CD4-positive, CD25-positive, alpha-beta regulatory T cell (primary cell): Measurements from ENCODE around the gene ANKRD62. TPM values are rescaled to one million over a fixed set of nuclear protein-coding genes. Genes with fewer than 3 reads are reported as not detected.

Experiments used
- ATAC-seq, 2 donors: fragments of 150-1000 bp; cut with Tn5 transposase; one replicate each; pipeline ENCODE4 v1.10.0; 2021; ENCODE audit warnings: low read depth in 2 of 2, moderate number of reproducible peaks in 2 of 2, moderate library complexity in 1 of 2
- DNase-seq, 3 donors: peaks; one replicate each; pipeline versions ENCODE4 v3.0.0 to v3.0.0-alpha.2; 2012 to 2022; ENCODE audit warnings: mixed read lengths in 1 of 3
- H3K27ac ChIP-seq: one replicate; pipeline ENCODE4 v1.7.0; 2013; ENCODE audit warnings: mild to moderate bottlenecking, low read length; ENCODE audit not compliant: insufficient read depth, poor library complexity, severe bottlenecking
- H3K27me3 ChIP-seq: one replicate; pipeline ENCODE4 v1.7.0; 2013; ENCODE audit warnings: low read length; ENCODE audit not compliant: control insufficient read depth, insufficient read depth
- H3K36me3 ChIP-seq: one replicate; pipeline ENCODE4 v1.7.0; 2013; ENCODE audit warnings: mild to moderate bottlenecking, low read length, moderate library complexity; ENCODE audit not compliant: control insufficient read depth, insufficient read depth
- H3K4me1 ChIP-seq: 2 replicates; pipeline ENCODE4 v1.7.0; 2013; ENCODE audit warnings: mild to moderate bottlenecking, low read length; ENCODE audit not compliant: insufficient read depth, control insufficient read depth, poor library complexity, severe bottlenecking
- H3K4me3 ChIP-seq: one replicate; pipeline ENCODE4 v1.7.0; 2013; ENCODE audit warnings: low read depth, mild to moderate bottlenecking, low read length, moderate library complexity
- H3K9me3 ChIP-seq, 2 experiments: 1 replicate in 1 of 2; 2 replicates in 1 of 2; pipeline ENCODE4 v1.7.0; 2013; ENCODE audit warnings: low read length in 2 of 2, mild to moderate bottlenecking in 1 of 2, moderate library complexity in 1 of 2; ENCODE audit not compliant: control insufficient read depth in 2 of 2
- H3K27ac Mint-ChIP-seq, 3 donors: one replicate each; pipeline ENCODE4 v1.8.0; 2020 to 2022; ENCODE audit warnings: mild to moderate bottlenecking in 3 of 3, mixed read lengths in 3 of 3, moderate library complexity in 2 of 3
- H3K27me3 Mint-ChIP-seq: one replicate; pipeline ENCODE4 v1.8.0; 2022; ENCODE audit warnings: mild to moderate bottlenecking, mixed read lengths
- H3K36me3 Mint-ChIP-seq: one replicate; pipeline ENCODE4 v1.8.0; 2020; ENCODE audit warnings: mixed read lengths
- H3K4me1 Mint-ChIP-seq, 4 donors: one replicate each; pipeline ENCODE4 v1.8.0; 2020 to 2022; ENCODE audit warnings: mixed read lengths in 4 of 4, mild to moderate bottlenecking in 1 of 4
- H3K4me3 Mint-ChIP-seq, 4 donors: one replicate each; pipeline ENCODE4 v1.8.0; 2020 to 2022; ENCODE audit warnings: mild to moderate bottlenecking in 4 of 4, mixed read lengths in 4 of 4, moderate library complexity in 3 of 4
- H3K9me3 Mint-ChIP-seq, 7 donors: one replicate each; pipeline ENCODE4 v1.8.0; 2020 to 2022; ENCODE audit warnings: mixed read lengths in 7 of 7, mild to moderate bottlenecking in 3 of 7, moderate library complexity in 2 of 7
- polyA plus RNA-seq, 4 donors: library from polyadenylated mRNA; unstranded; fragments of 300-500 nt; fragmentation: Illumina TruSeq; gene quantifications; one replicate each; pipeline ENCODE4 v1.2.3, GENCODE V29; 2021
- total RNA-seq: library from RNA; stranded (reverse); gene quantifications from one replicate; pipeline ENCODE4 v1.2.3, GENCODE V29; 2022

ANKRD62 gene
- total and polyA plus RNA-seq, 5 donors from 2014 or later: not detected

DNA sequence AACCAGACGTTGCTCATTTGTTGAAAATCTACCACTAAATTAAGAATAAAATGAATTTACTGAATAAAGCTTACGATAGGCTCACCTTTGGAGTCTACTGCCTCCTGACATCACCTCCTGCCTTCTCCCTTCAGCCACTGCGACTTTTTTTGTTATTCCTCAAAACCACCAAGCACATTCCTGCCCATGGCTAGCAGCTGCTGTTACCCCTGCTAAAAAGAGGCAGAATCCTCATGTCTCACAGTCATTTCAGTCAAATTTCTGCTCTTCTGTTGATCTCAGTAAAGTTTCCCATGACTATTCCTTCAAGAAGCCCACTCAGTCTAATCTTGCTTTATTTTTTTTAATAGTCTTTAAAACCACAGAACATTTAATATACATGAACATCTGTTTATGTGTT is 40.8 kb upstream of the ANKRD62 start:
- H3K4me1 ChIP-seq: no peaks in the 10 kb centered on the region
- peaks cover 6% of the 10 kb centered on the region for H3K27me3 ChIP-seq
- H3K4me3 ChIP-seq: no peak overlapping the region
- DNase-seq: no peak
- ATAC-seq: no peak
- Mint-ChIP-seq H3K4me1 (no peaks in the 10 kb centered on the region), H3K27me3 (peaks cover 22% of the 10 kb centered on the region), H3K4me3 (no peak overlapping the region), H3K27ac (no peak overlapping the region), H3K9me3 (no peaks in the 10 kb centered on the region), H3K36me3 (no peaks in the 10 kb centered on the region)
- no peaks in the 10 kb centered on the region for H3K36me3 ChIP-seq
- no peak overlapping the region for H3K27ac ChIP-seq
- no peaks in the 10 kb centered on the region for H3K9me3 ChIP-seq

DNA sequence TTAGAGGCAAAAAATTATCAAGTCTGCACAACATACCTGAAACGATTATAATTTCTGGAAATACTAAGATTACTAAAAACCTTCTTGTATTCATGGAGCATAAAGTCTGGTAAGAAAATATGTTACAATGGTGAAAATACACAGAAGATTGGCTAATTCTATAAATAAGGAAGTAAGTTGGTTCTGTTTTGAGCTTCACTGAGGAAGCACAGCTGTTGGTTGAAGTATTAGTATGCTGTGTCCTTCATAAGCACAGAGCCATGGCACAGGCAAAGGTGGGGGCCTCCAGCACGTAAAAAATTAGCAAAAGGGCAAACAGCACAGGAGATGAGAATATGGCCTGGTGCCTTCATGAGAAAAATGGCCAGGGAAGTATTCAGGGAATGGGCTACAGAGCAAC is 40.4 kb upstream of the ANKRD62 start:
- ATAC-seq (no peak), DNase-seq (no peak)
- Mint-ChIP-seq H3K4me3 (no peak overlapping the region), H3K27me3 (peaks cover 22% of the 10 kb centered on the region), H3K9me3 (no peaks in the 10 kb centered on the region), H3K4me1 (no peaks in the 10 kb centered on the region), H3K27ac (no peak overlapping the region), H3K36me3 (no peaks in the 10 kb centered on the region)
- H3K4me3 ChIP-seq: no peak overlapping the region
- peaks cover 6% of the 10 kb centered on the region for H3K27me3 ChIP-seq
- no peaks in the 10 kb centered on the region for H3K9me3 ChIP-seq
- no peak overlapping the region for H3K27ac ChIP-seq
- no peaks in the 10 kb centered on the region for H3K36me3 ChIP-seq
- H3K4me1 ChIP-seq: no peaks in the 10 kb centered on the region

DNA sequence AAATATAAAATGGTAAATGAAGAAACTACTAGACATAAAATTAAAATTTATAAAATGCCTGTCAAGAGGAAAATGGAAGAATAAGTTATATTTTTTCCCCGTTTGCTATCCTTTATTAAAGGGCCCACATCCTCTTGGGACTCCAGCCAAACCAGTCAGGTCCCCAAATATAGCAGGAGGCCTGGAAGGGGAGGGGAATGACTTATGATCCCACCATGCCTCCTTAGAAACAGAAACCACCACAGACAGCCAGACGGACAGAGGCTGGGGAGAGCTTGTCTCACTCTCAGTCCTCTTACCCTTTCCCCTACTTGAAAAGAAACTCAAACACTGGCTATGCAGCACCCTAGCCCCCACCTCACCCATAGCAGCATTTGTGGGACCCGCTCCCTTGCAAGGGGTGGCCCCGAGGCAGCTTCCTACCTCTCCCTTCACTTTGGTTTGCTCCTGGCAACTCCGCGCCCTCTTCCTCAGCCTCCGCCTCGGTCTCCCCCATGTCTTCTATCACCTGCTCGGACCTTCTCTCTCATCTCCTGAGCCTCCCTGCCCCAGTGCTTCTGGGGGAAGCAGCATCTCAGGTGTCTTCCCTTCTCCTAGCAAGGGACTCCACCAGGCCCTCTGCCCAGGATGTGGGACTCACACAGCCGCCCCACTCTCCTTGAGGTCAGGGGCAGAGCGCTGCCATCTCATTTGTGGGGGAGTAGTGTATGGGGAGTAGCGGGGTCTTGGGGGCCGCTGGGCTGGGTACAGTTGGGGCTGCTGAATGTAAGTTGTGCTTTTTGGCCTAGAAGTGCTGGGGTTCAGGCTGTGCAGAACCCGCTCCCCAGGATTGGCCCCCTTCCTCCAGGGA is 37.4 kb upstream of the ANKRD62 start:
- Histone ChIP-seq H3K36me3 (no peaks in the 10 kb centered on the region), H3K27me3 (peaks cover 6% of the 10 kb centered on the region), H3K4me1 (no peaks in the 10 kb centered on the region), H3K27ac (no peak overlapping the region), H3K4me3 (no peak overlapping the region), H3K9me3 (no peaks in the 10 kb centered on the region)
- H3K4me3 Mint-ChIP-seq: no peak overlapping the region
- H3K27ac Mint-ChIP-seq: no peak overlapping the region
- H3K36me3 Mint-ChIP-seq: no peaks in the 10 kb centered on the region
- ATAC-seq: no peak
- DNase-seq: no peak
- H3K27me3 Mint-ChIP-seq: peaks cover 16% of the 10 kb centered on the region
- no peaks in the 10 kb centered on the region for H3K4me1 Mint-ChIP-seq
- H3K9me3 Mint-ChIP-seq: no peaks in the 10 kb centered on the region

DNA sequence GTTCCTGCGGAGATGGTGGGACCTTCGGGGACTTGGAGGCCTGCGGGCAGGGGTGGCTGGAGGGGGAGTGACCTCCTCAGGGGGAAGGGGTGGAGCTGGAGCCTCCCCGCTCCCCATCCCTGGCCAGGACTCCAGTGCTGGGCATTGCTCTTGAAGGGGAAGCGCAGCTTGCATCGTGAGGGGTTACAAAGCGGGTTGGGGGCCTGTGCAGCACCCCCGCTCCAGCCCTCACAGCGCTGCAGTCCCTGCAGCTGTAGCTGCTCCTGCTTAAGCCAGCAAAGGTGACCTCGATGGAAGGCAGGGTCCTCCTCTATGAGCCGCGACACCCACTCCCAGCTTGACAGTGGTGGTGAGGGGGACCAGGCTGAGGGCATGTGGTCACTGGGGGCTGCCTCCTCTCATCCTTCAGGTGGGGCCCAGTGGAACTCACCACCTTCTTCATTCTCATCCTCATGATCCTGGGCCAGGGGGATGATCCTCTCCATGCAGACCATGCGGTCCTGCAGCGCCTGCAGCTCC is 36.7 kb upstream of the ANKRD62 start:
- Mint-ChIP-seq H3K4me1 (no peaks in the 10 kb centered on the region), H3K27ac (no peak overlapping the region), H3K4me3 (no peak overlapping the region), H3K9me3 (no peaks in the 10 kb centered on the region), H3K36me3 (no peaks in the 10 kb centered on the region), H3K27me3 (peaks cover 16% of the 10 kb centered on the region)
- no peak for ATAC-seq
- Histone ChIP-seq H3K4me1 (no peaks in the 10 kb centered on the region), H3K27me3 (peaks cover 6% of the 10 kb centered on the region), H3K27ac (no peak overlapping the region), H3K9me3 (no peaks in the 10 kb centered on the region), H3K4me3 (no peak overlapping the region), H3K36me3 (no peaks in the 10 kb centered on the region)
- no peak for DNase-seq

DNA sequence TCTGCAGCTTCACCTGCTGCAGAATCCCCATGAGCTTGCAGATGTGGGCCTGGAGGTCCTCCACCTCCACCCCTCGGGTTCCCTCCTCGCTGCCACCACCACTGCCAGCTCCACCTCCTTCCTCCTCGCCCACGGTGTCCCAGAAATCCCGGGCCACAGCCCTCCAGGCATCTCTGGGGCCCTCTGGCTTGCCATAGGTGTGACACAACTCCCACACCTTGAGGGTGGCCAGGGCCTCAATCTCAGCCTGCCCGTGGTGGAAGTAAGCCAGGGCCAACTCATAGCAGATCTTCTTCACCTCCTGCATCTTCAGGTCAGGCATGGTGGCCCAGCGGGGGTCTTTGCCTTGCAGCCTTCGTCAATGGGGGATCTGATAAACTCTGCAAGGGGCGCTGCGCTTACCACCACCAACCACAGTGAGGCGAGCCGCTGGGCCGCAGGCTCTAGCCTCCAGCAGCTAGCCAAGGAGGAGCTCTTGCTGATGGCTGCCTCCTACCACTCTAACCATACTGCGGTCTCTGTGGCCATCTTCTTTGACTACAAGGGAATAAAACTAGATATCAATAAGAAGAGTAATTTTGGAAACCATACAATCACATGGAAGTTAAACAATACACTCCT is 36.1 kb upstream of the ANKRD62 start:
- no peak for ATAC-seq
- H3K27me3 Mint-ChIP-seq: peaks cover 13% of the 10 kb centered on the region
- H3K27ac Mint-ChIP-seq: no peak overlapping the region
- H3K4me1 ChIP-seq: no peaks in the 10 kb centered on the region
- H3K27ac ChIP-seq: no peak overlapping the region
- peaks cover 6% of the 10 kb centered on the region for H3K27me3 ChIP-seq
- no peaks in the 10 kb centered on the region for H3K36me3 ChIP-seq
- no peak for DNase-seq
- no peak overlapping the region for H3K4me3 Mint-ChIP-seq
- no peaks in the 10 kb centered on the region for H3K9me3 Mint-ChIP-seq
- no peaks in the 10 kb centered on the region for H3K4me1 Mint-ChIP-seq
- H3K9me3 ChIP-seq: no peaks in the 10 kb centered on the region
- no peaks in the 10 kb centered on the region for H3K36me3 Mint-ChIP-seq
- H3K4me3 ChIP-seq: no peak overlapping the region

DNA sequence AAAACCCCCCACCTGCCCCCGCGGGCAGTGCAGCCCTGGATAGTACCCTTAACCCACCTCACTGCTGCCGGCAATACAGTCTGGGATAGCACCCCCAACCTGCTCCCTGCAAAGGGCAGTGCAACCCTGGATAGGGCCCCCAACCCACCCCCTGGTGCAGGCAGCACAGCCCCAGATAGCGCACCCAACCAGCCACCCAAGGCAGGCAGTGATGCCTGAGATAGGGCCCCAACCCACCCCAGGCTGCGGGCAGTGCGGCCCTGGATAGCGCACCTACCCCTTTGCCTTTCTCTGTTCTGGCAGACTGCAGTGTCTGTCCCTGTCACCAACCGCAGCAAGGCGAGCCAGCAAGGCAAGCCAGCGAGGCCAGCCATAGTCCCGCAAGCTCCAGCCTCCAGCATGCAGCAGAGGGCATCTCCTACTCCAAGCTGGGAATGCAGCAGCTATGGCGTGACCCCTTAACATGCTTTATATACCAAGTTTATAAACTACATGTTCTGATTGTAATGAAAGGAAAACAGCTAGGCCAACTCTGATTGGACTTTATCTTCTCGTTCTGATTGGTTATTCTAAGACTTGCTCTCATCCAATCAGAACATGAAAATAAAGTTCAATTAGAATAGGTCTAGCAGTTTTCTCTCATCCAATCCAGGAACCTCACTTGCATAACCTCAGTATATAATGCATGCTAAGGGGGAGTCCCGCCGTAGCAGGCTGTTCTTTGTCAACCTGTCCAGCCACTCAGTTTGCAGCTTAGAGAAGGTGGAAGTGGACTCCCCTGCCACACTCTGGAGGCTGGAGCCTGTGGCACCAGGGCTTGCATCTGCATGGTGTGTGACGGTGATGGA is 34.1 kb upstream of the ANKRD62 start:
- H3K9me3 Mint-ChIP-seq: no peaks in the 10 kb centered on the region
- no peak overlapping the region for H3K27ac Mint-ChIP-seq
- peaks cover 1% of the 10 kb centered on the region for H3K27me3 ChIP-seq
- H3K36me3 Mint-ChIP-seq: no peaks in the 10 kb centered on the region
- H3K27ac ChIP-seq: no peak overlapping the region
- DNase-seq (no peak), ATAC-seq (no peak)
- H3K4me1 Mint-ChIP-seq: no peaks in the 10 kb centered on the region
- no peaks in the 10 kb centered on the region for H3K4me1 ChIP-seq
- no peak overlapping the region for H3K4me3 Mint-ChIP-seq
- no peaks in the 10 kb centered on the region for H3K36me3 ChIP-seq
- H3K9me3 ChIP-seq: no peaks in the 10 kb centered on the region
- no peak overlapping the region for H3K4me3 ChIP-seq
- no peaks in the 10 kb centered on the region for H3K27me3 Mint-ChIP-seq

- Mint-ChIP-seq H3K27ac (no peak overlapping the region), H3K36me3 (no peaks in the 10 kb centered on the region)
- no peaks in the 10 kb centered on the region for H3K27me3 ChIP-seq
Observed at GRCh38 chr18:12060182-12060870, 33.3 kb upstream of the ANKRD62 start.

More at GRCh38 chr18:12060182-12060870, 33.3 kb upstream of the ANKRD62 start:
- DNase-seq (no peak), ATAC-seq (no peak)
- H3K4me1 ChIP-seq: no peaks in the 10 kb centered on the region
- no peaks in the 10 kb centered on the region for H3K36me3 ChIP-seq
- no peak overlapping the region for H3K4me3 ChIP-seq
- no peaks in the 10 kb centered on the region for H3K9me3 ChIP-seq
- no peaks in the 10 kb centered on the region for H3K4me1 Mint-ChIP-seq
- H3K9me3 Mint-ChIP-seq: no peaks in the 10 kb centered on the region
- H3K27me3 Mint-ChIP-seq: no peaks in the 10 kb centered on the region
- H3K4me3 Mint-ChIP-seq: no peak overlapping the region
- H3K27ac ChIP-seq: no peak overlapping the region
